Raji (cell line): Measurements from ENCODE around the gene CAPN9.

Source experiments
- POLR2A ChIP-seq: IDR thresholded peaks from 2 replicates; pipeline ENCODE4 v1.6.1; 2011; ENCODE audit warnings: low read depth, low read length, control low read depth; ENCODE audit not compliant: insufficient read depth

CAPN9 gene

DNA sequence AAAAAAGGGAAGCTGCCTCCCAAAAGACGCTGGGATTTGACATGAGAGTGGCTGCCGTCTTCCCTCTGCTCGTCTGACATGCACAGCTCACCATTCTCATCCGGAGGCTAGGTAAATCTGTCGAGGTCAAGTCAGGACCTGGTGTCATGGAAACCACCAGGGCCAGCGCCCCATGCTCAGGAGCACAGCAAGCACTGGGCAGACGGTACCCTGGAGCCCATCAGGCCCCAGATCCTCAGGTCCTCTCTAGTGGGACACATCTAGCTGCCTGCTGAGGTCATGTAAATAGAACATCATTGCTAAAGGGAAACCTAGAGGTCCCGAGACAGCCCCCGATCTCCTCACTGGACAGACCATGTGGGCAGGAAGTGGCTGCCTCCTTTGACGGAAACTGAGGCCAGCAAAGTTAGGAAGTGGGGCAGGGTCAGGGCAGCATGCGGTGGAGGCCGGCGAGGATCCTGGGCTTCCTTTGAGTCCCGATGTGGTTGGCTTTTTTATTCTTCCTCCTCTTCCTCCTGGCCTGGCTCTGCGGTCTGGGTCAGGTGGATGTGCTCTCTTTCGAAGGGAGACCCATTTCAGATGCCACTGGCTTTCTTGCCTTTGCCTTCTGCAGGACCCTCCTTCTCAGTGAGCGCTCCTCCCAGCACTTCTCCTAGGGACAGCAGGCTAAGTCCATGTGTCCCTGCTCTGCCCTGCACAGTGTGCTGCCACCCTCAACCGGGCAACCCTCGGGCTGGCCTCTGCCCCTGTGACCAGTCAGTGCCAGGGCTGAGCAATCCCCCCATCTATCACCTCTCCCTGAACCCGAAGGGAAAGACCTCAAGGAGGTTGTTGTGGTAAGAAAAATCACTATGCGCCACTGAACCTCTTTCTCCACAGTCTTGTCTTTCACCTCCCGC, 39.2 kb upstream of the CAPN9 start:
- TF ChIP-seq POLR2A = no peak

DNA sequence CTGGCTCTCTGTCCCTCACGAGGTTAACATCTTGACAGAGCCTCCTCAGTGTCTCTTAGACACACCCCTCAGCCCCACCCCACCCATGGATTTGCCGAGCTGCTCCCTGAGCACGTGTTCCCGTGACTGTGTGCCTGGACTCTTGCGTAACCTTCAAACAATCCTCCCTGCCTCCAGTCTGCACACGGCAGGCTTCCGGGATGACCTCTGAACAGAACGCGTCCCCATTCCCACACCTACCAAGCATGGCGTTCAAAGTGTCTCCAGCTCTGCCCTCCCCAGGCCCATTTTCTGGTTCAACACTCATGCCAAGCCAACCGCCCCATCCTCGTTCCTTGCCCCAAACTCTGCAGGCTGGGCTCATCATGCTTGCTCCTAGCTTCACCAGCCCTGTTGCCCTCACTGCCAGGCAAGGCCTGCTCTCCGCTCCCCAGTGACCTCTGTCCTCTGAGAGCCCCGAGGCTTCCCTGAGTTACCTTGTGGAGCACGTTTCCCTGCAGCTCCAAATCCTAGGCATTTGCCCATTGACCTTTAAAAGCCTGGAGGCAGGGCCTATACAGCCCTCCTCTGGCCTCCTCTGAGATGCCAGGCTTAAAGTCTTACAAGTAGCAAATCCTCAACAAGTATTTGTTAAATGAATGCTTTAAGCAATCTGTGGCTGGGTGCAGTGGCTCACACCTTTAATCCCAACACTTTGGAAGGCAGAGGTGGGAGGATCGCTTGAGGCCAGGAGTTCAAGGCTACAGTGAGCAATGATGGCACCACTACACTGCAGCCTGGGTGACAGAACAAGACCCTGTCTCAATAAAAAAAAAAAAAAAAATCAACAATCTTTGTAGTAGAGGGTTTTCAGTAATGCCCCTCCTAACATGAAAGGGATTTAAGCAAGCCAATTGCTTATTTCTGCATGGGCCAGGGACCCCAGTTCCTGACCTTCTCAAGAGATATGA, 38.3 kb upstream of the CAPN9 start:
- no peak for TF ChIP-seq POLR2A

DNA sequence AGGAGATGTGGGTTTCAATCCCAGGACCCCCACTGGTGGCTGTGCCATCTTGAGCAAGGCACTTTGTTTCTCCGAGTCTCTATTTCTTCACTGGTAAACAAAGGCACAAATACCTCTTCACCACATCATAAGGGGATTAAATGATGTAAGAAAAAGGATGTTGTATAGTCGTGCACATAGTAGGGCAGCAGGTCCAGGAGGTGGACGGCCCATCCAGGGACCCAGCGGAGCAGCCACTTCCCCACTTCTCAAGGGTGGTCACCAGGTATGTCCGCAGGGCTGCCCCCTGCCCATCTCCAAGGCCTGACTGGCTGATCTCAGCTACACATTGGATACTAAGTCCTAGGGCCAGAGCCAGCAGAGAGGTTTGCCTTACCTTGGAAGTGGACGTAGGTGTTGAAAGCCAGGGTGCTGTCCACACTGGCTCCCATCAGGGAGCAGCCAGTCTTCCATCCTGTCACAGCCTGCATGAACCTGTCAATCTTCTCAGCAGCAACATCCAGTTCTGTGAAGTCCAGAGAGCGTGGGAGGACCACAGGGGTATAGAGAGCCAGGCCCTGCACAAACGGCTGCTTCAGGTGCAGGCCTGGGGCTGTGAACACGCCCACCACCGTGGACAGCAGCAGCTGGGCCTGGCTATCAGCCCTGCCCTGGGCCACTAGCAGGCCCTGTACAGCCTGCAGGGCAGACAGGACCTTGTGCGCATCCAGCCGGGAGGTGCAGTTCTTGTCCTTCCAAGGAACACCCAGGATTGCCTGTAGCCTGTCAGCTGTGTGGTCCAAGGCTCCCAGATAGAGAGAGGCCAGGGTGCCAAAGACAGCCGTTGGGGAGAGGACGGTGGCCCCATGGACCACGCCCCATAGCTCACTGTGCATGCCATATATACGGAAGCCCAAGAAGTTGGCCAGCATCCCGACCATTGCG, 37.3 kb upstream of the CAPN9 start:
- TF ChIP-seq POLR2A = no peak

DNA sequence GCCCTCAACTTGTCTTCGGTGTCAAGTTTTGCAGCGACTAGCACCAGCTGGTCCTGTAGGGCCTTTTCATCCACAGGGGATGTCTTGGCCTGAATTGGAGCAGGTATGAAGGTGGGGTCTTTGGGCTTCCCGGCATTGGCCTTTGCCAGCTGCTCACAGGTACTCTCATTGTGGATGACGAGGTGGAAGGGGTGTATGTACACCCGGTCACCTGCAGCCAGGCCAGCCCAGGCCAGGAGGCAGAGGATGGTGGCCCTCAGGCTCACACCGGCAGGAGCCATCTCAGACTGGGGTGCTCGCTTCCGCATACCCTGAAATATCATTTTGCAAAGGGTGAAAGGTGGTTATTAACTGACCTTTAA, 36.7 kb upstream of the CAPN9 start:
- TF ChIP-seq POLR2A = no peak

DNA sequence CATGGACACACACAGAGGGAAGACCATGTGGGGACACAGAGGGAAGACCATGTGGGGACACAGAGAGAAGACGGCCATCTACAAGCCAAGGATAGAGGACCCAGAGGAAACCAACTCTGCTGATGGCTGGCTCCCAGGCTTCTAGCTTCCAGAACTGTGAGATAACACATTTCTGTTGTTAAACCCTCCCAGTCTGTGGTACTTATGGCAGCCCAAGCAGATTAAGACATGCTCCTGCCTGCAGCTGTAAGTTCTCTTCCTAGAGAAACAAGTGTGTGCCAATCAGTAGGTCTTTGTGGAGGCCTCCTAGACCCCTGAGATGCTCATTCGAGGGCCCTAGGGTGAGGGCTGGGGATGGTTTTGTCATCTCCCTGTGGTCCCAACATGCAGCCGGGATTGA, 35.9 kb upstream of the CAPN9 start:
- no peak for TF ChIP-seq POLR2A

DNA sequence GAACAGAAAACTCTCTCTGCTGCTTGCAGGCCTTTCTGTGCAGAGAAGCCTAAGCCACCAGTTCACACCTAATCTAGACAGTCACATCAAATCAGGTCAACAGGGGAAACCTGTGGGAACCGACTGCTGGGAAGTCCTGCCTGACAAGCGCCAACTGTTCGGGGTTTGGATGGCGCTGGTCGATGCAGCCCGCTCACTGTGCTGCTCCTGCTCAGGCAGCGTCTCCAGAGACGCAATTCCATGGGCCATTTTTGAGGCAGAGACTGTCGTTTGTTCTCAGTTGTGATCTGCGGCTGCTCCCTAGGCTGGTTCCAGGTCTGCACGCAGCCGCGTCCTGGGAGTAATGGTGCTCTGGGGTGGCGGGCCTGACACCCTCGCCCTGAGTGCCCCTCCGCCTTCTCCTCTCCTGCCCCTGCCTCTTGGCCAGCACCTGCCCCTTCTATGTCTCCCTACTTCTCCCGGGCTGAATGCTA, 34.7 kb upstream of the CAPN9 start:
- TF ChIP-seq POLR2A = no peak

DNA sequence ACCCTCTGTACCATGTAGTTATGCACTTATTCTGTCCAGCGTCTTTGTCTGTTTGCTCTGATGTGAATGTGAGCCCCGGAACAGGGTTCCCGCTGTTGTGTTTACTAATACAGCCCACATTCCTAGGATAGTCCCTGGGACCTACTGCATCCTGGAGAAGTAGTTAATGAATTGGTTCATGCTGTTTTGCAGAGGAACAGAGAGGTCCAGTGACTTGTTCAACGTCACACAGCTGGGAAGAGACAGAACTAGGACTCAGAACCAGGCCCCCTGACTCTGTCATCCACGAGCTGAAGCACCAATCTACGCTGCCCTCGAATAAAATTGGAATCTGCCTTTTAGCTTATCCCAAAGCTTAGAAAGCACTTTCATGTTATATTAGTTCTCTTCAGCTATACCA, 34.0 kb upstream of the CAPN9 start:
- no peak for TF ChIP-seq POLR2A

DNA sequence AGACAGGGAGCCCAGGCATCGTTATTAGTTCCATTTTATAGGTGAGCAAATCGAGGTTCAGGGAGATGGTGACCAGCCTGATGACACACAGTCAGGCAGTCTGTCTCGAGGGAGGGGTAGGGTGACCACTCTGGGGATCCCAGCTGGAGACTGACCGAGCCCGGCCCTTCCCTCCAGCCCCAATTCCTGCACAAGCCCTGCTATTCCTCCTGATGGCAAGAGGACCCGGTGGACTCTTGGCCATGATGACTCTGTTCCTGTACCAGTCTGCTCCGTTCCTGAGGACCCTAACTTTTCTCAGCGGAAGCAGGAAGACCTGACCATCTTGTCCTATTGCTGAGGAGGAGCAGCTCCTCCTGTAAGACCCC, 33.7 kb upstream of the CAPN9 start:
- no peak for TF ChIP-seq POLR2A

DNA sequence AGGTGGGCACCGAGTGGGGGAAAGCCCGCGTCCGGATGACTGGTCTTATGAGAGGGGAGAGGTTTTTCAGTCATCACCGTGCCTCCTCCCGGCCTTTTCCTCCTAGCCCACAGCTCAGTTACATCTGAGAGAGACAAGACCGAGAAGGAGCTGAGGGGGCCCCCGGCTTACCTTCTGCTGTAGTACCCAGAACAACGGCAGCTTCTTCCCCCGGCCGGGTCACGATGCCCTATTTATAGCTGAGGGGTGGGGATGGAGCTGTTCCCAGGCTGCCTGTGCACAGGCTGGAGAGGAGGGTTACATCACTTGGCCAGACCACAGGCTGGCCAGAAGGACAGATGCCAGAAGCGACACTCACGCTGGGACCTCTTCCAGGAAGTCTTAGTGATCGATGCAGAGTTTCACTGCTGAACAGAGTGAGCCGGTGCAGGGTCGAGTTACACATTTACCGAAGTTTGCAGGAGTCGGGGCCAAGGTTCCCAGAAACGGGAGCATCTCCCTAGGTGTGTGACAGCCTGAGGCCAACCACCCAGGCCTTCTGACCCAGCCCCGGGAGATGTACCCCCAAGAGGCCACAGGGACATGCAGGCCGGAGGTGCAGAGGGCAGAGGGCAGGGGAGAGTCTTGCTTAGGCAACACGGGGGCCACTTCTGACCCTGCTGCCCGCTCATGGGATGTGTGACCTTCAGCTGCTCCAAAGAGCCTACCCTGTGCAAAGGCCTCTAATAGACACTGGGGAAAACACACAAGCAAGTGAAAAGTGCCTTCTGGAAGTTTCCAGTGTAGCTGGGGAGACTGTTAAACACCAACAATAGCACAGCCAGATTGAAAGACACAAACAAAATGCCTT, 33.0 kb upstream of the CAPN9 start, which contains the start of gene AGT:
Gene AGT, minus strand, starts transcription at position 208 of the 850 bp plus-strand sequence. CDS start 3,299 bp downstream, outside the sequence.
- TF ChIP-seq POLR2A = no peak

DNA sequence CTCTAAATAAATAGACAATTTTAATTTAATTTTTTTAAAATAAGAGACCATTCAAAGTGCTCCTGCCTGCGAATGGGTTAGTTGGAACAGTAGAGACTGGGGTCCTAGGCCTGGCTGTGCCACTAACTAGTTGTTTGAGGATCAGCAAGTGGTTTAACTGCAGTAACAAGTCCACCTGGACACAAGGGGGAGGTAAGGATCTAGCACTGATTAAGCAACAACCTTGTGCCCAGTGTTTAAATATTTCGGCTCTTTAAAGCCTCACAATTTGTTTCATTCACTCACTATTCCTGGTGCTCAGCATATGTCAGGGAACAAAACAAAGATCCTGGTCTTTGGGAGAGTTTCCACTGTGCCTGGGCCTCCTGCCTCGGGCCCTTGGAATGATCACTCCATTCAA, 31.7 kb upstream of the CAPN9 start:
- TF ChIP-seq POLR2A = no peak

DNA sequence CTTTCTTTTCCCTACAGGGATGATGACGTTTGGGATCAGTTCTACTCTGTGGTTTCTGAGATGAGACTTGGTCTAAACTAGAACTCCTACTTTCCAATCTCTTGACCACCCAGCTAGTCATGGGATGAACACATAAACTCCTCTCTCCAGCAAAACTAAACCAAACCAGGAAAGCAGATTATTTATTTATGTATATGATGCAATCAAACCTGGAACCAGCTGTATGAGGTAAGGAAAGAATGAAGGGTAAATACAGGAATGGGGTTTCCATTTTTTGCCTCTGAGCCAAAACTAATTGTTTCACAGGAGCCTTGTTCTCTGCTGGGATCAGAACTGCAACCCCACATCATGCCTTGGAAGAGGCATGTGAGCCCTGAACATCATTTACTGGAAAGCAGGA, 29.9 kb upstream of the CAPN9 start:
- no peak for TF ChIP-seq POLR2A

DNA sequence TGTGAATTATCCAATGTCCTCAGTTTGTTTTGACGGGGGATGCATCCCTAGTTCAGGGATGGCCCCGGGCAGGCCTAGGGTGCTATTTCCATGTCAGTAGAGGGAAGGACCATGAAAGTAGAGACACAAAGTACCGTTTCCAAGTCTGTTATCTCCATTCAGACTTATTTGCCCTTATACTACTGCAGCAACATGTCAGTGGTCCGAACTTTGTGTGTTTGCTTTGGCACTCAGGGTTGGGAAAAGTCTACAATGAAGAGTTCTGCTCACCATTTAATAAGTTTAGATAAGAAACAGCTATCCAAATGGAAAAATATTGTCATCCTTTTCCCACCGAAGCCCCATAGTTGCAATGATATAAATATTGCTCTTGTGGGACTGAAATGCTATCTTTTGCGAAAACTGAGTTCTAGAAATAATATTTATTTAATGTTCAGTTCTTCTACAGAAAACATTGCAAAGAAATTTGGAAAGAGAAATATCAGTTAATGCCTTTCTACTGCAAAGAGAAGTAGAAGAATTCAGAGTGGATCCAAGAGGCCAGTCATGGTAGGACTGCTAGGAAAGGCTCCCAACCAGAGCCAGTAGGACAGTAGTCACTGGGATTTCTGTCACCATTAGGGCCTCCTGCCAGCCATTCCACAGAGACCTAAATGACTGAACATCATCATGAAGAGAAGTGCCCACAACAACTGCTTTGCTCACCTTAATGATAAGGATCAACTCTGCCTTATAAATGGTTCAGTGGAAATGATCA, 21.8 kb upstream of the CAPN9 start:
- no peak for TF ChIP-seq POLR2A

DNA sequence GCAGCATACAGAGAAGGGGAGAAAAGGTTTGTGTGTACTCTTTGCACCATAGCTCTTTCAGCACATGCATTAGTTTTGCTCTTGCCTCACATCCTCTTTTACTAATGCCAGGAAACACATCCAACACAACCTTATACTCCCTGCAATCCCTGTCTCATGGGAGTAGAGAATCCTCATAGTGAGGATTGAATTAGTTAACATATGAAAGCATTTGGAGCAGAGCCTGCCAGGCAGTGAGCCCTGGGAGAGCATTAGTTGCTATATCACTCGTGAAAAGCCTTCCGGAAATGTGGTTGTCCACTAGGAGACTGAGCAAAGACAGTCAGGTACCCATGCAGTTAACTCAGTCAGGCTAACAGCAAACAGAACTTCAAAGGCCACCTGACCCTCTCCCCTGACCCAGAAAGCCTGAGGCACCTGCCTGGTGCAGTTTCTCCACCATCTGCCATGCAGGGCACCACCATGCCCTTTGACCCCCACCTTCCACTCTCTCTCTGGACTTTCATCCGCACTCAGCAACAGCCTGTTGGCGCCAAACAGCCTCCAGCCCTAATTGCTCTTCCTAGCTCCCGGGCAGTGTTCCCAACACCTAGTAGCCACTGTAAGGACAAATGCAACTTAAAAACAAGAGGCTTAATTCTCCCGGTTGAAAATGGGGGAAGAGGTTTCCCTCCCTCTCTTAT, 18.3 kb upstream of the CAPN9 start:
- TF ChIP-seq POLR2A = no peak

DNA sequence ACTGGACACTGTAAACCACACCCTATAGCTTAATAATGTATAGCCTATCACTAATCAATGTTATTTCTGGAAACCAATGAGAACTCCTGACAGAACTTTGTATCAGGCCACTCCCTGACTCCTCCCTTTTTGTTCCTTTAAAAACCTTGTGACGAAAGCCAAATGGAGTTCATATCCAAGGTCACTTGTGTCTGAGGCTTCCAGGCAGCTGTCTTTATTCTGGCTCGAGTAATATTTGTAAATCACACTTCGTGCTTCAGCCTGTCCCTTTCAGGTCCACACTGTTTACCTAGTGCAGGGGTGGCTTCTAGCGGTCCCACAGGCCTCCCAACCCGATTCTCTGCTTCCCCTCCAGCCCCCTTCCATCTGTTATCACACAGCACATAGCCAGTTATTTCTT, 16.2 kb upstream of the CAPN9 start:
- TF ChIP-seq POLR2A = no peak
